Measurements from ENCODE around the gene HEMGN. TPM values are rescaled to one million over a fixed set of nuclear protein-coding genes. Genes with fewer than 3 reads are reported as not detected.
A peak's percentile ranks its signal among the peaks of the same experiment; 100 is the strongest.

HEMGN gene
- total RNA-seq, 1 experiment from 2014 or later, result 0.11 TPM

GRCh38 chr9:97984188-97985057, 46.5 kb upstream of the HEMGN start (continued):
- TF ChIP-seq OVOL2 (CRISPR knock-in tag; IDR thresholded peaks at IDR 0.05; ENCODE audit: borderline replicate concordance) (no peak), PRDM15 (CRISPR knock-in tag; IDR thresholded peaks at IDR 0.05) (no peak), ZNF396 (CRISPR knock-in tag; IDR thresholded peaks at IDR 0.05; ENCODE audit: borderline replicate concordance) (no peak), EMX1 (CRISPR knock-in tag; IDR thresholded peaks at IDR 0.05) (no peak), ZNF232 (CRISPR knock-in tag; IDR thresholded peaks at IDR 0.05) (no peak), NR2C2 (CRISPR knock-in tag; IDR thresholded peaks at IDR 0.05) (no peak), CDX4 (CRISPR knock-in tag; IDR thresholded peaks at IDR 0.05; ENCODE audit: borderline replicate concordance) (no peak), MYBL2 (CRISPR knock-in tag; IDR thresholded peaks at IDR 0.05) (no peak), TCF7 (CRISPR knock-in tag; IDR thresholded peaks at IDR 0.05; ENCODE audit: low read depth) (no peak), CBFB (CRISPR knock-in tag; IDR thresholded peaks at IDR 0.05; ENCODE audit: low read depth) (no peak), ZNF138 (CRISPR knock-in tag; conservative IDR thresholded peaks at IDR 0.05) (no peak), NR3C1 (CRISPR knock-in tag; conservative IDR thresholded peaks at IDR 0.05; ENCODE audit: low read depth) (no peak), PRRX2 (CRISPR knock-in tag; IDR thresholded peaks at IDR 0.05) (no peak), JAZF1 (CRISPR knock-in tag; IDR thresholded peaks at IDR 0.05) (no peak), ZNF219 (CRISPR knock-in tag; IDR thresholded peaks at IDR 0.05; ENCODE audit: borderline replicate concordance) (0 out of 2 replicates have a peak, but pooled peaks have one; percentile 33), SOX15 (CRISPR knock-in tag; IDR thresholded peaks at IDR 0.05) (no peak), ESRRA (CRISPR knock-in tag; IDR thresholded peaks at IDR 0.05; ENCODE audit: borderline replicate concordance) (0 out of 2 replicates have a peak, but pooled peaks have one; percentile 11), ATF2 (CRISPR knock-in tag; IDR thresholded peaks at IDR 0.05; ENCODE audit: borderline replicate concordance, low read depth) (no peak)
- TF ChIP-seq, protein P1, sequence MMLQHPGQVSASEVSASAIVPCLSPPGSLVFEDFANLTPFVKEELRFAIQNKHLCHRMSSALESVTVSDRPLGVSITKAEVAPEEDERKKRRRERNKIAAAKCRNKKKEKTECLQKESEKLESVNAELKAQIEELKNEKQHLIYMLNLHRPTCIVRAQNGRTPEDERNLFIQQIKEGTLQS (CRISPR knock-in tag; conservative IDR thresholded peaks at IDR 0.05), result no peak
- TF ChIP-seq, protein P2, sequence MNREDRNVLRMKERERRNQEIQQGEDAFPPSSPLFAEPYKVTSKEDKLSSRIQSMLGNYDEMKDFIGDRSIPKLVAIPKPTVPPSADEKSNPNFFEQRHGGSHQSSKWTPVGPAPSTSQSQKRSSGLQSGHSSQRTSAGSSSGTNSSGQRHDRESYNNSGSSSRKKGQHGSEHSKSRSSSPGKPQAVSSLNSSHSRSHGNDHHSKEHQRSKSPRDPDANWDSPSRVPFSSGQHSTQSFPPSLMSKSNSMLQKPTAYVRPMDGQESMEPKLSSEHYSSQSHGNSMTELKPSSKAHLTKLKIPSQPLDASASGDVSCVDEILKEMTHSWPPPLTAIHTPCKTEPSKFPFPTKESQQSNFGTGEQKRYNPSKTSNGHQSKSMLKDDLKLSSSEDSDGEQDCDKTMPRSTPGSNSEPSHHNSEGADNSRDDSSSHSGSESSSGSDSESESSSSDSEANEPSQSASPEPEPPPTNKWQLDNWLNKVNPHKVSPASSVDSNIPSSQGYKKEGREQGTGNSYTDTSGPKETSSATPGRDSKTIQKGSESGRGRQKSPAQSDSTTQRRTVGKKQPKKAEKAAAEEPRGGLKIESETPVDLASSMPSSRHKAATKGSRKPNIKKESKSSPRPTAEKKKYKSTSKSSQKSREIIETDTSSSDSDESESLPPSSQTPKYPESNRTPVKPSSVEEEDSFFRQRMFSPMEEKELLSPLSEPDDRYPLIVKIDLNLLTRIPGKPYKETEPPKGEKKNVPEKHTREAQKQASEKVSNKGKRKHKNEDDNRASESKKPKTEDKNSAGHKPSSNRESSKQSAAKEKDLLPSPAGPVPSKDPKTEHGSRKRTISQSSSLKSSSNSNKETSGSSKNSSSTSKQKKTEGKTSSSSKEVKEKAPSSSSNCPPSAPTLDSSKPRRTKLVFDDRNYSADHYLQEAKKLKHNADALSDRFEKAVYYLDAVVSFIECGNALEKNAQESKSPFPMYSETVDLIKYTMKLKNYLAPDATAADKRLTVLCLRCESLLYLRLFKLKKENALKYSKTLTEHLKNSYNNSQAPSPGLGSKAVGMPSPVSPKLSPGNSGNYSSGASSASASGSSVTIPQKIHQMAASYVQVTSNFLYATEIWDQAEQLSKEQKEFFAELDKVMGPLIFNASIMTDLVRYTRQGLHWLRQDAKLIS (CRISPR knock-in tag; IDR thresholded peaks at IDR 0.05; ENCODE audit: borderline replicate concordance), result no peak
- TF ChIP-seq, protein P3, sequence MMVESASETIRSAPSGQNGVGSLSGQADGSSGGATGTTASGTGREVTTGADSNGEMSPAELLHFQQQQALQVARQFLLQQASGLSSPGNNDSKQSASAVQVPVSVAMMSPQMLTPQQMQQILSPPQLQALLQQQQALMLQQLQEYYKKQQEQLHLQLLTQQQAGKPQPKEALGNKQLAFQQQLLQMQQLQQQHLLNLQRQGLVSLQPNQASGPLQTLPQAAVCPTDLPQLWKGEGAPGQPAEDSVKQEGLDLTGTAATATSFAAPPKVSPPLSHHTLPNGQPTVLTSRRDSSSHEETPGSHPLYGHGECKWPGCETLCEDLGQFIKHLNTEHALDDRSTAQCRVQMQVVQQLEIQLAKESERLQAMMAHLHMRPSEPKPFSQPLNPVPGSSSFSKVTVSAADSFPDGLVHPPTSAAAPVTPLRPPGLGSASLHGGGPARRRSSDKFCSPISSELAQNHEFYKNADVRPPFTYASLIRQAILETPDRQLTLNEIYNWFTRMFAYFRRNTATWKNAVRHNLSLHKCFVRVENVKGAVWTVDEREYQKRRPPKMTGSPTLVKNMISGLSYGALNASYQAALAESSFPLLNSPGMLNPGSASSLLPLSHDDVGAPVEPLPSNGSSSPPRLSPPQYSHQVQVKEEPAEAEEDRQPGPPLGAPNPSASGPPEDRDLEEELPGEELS (CRISPR knock-in tag; IDR thresholded peaks at IDR 0.05), result no peak
- TF ChIP-seq, protein P4, sequence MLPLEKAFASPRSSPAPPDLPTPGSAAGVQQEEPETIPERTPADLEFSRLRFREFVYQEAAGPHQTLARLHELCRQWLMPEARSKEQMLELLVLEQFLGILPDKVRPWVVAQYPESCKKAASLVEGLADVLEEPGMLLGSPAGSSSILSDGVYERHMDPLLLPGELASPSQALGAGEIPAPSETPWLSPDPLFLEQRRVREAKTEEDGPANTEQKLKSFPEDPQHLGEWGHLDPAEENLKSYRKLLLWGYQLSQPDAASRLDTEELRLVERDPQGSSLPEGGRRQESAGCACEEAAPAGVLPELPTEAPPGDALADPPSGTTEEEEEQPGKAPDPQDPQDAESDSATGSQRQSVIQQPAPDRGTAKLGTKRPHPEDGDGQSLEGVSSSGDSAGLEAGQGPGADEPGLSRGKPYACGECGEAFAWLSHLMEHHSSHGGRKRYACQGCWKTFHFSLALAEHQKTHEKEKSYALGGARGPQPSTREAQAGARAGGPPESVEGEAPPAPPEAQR (CRISPR knock-in tag; IDR thresholded peaks at IDR 0.05), result no peak
- TF ChIP-seq, protein P5, sequence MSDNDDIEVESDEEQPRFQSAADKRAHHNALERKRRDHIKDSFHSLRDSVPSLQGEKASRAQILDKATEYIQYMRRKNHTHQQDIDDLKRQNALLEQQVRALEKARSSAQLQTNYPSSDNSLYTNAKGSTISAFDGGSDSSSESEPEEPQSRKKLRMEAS (CRISPR knock-in tag; IDR thresholded peaks at IDR 0.05), result no peak
- TF ChIP-seq, protein P6, sequence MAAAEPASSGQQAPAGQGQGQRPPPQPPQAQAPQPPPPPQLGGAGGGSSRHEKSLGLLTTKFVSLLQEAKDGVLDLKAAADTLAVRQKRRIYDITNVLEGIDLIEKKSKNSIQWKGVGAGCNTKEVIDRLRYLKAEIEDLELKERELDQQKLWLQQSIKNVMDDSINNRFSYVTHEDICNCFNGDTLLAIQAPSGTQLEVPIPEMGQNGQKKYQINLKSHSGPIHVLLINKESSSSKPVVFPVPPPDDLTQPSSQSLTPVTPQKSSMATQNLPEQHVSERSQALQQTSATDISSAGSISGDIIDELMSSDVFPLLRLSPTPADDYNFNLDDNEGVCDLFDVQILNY (CRISPR knock-in tag; IDR thresholded peaks at IDR 0.05), result peak; percentile 40; the same call in 1 of the 2 replicates
